NCI-H526 treated with DMSO at 0.1 percent for 48 hours (cell line): Measurements from ENCODE around the gene SERPINA5.
"Not testable (repeated sequence)": the region's sequence is repeated elsewhere in the genome, so short reads cannot be mapped to it uniquely, and the experiment has no call there.

Source experiments
- DNase-seq: peaks from one replicate; lab custom pipeline; 2025; lab: John Stamatoyannopoulos, UW

The SERPINA5 gene

DNA sequence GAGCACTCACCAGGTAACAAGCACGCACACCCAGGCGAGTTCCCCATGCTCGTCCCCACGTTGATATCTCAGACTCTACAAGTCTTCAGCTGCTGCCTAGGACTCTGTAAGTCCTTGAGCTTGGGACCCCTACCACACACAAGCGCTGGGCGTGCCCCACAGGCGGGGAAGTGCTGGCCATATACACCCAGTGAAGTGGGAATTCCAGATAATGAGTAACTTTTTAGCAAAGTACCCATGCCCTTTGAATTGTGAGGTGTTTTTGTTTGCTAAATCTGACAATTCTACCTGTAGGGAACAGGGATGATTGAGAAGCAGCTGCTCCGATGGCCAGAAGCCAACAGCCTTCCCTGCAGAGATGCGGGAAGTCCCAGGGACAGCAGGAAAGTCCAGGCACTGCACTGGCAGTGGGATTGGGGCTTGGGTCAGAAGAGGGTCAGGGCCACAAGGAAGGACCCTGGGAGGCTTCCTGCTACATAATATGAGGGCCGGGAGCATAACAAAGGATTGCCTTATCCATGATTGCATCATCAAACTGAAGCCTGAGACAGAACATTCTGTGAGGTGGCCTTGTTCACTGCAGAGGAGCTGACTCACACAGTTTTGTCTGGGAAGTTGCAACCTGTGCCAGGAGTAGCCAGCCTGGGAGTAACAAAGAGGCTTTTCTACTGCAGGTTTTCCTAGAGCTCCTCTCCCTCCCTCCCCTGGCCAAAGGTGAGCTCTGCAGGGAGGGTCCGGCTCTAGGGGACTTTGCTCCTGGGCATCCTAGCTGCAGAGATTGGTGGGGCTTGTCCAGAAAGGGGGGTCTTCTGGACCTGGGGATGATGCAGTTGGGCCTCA lies 17.8 kb downstream of the SERPINA5 start:
- DNase-seq: no peak

DNA sequence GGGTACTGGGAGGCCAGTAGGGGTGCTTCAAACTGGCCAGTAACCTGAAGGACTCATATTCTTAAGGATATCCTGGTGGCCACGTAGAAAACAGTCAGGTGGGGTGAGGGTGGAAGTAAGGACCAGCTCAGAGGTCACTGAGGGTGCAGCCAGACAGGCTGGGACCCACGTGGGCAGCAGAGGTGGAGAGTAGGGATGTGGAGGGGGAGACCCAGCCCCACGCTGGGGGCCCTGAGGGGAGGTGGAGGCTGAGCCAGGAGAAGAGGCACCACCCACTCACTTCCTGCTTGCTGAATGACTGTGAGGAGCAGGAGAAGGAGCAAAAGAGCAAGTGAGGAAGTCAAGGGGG lies 18.4 kb downstream of the SERPINA5 start:
- DNase-seq: no peak

DNA sequence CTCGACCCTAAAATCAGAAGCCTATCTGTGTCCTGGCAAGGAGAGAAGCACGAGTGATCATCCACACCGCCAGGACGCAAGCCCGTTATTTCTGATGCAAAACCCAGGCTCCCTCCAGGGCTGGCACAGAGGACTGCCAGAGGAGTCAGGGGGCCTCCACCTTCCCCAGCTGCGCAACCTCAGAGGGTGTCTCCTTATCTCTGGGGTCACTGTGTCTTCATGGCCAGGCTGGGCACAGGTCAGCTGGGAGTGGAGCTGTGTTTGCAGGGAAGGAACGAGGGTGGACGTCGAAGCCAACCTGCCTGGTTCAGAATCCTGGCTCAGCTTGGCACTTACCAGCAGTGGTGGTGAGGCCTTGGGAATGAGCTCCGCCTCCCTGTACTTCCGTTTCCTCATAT lies 18.9 kb downstream of the SERPINA5 start:
- no peak for DNase-seq

DNA sequence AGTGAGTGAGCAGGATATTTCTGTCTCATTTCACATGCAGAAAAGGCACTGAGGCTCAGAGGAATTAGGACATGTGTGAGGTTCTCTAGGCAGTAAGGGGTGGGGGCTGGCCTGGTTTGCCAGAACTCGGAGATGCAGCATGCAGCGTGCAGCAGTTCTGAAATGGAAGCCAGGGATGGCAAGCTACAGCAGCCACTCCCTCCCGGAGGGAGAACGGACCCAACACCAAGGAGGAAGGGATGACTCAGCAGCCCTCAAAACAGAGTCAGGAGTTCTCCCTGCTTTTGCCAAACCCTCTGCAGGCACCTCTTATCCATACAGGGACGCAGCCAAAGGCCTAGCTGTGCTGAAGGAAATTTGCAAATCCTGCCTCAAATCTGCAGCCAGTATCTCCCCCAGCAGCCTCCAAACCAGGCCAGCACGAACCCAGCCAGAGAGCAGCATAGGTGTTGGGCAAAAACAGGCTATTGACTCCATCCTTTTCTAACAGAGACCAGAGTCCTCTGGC lies 20.7 kb downstream of the SERPINA5 start:
- no peak for DNase-seq

DNA sequence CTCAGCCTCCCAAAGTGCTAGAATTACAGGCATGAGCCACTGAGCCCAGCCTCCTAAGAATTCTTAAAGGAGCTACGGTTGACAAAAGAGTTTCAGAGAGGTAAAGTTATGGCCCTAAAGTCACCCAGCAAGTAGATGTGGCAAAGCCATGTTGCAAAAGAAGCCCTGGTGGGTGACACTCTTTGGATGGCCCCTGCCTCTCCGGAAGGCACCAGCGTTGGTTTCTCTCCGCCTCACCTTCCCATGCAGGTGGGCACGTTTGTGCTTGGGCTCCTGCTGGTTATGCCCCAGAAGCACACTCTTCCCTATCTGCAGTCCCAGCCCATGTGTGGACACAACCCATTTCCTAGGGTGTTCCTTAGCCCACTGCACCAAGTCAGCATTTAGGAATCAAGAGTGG lies 21.5 kb downstream of the SERPINA5 start:
- DNase-seq: no peak

DNA sequence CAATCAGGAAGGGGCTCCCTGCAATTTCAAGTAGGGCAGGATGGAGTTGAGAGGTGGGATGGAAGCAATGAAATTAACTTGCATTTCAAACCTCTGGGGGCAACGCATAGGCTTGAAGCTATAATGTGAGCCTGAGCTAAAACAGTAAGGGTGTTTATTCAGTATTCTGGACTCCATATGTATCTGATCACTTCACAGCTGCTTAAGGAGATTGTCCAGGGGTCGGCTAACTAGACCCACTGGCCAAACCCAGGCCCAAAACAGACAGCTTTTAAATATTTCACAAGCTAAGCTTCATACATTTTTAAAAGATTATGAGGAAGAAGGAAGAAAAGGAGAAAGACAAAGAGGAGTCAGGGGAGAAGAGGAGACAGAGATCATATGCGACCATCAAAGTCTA lies 24.1 kb downstream of the SERPINA5 start:
- DNase-seq: no peak

DNA sequence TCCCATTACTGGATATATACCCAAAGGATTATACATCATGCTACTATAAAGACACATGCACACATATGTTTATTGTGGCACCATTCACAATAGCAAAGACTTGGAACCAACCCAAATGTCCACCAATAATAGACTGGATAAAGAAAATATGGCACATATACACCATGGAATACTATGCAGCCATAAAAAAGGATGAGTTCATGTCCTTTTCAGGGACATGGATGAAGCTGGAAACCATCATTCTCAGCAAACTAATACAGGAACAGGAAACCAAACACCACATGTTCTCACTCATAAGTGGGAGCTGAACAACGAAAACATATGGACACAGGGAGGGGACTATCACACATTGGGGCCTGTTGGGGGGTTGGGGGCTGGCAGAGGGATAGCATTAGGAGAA lies 27.7 kb downstream of the SERPINA5 start:
- not testable (repeated sequence) for DNase-seq

DNA sequence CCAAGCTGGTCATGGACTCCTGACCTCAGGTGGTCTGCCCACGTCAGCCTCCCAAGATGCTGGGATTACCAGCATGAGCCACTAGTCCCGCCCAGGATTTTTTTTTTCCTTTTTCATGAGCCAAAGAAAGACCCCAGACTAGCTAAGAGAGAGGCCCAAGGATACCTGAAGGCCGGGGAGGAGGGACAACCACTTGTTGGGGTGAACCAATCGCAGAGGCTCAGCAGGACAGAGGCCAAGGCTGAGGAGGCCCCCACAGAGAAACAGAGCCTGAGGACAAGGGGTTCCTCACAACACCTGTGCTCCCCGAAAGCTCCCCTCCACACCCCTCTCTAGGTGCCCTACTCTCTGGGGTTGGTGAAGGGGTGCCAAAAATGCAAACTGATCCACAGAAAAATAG lies 30.0 kb downstream of the SERPINA5 start:
- DNase-seq: no peak

DNA sequence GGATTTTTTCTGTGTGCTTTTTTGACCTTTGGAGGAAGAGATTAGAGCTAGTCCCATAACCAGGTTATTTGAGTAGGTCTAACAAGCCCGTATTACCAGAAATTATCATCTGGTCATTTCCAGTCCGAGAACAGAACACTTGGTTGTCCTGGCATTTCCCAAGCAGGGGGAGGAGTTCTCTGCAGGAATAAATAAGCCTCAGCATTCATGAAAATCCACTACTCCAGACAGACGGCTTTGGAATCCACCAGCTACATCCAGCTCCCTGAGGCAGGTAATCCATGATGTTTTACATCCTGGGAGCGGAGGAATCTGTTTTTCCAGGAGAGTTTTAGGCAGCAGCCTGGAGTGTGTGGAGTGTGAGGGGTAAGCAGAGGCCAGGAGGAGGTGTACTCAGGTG lies 30.9 kb downstream of the SERPINA5 start, which contains the start of gene SERPINA3:
SERPINA3 (plus strand) TSS at position 218 of the 400 bp plus-strand sequence. CDS start 2,051 bp downstream, outside the sequence.
- DNase-seq: no peak

DNA sequence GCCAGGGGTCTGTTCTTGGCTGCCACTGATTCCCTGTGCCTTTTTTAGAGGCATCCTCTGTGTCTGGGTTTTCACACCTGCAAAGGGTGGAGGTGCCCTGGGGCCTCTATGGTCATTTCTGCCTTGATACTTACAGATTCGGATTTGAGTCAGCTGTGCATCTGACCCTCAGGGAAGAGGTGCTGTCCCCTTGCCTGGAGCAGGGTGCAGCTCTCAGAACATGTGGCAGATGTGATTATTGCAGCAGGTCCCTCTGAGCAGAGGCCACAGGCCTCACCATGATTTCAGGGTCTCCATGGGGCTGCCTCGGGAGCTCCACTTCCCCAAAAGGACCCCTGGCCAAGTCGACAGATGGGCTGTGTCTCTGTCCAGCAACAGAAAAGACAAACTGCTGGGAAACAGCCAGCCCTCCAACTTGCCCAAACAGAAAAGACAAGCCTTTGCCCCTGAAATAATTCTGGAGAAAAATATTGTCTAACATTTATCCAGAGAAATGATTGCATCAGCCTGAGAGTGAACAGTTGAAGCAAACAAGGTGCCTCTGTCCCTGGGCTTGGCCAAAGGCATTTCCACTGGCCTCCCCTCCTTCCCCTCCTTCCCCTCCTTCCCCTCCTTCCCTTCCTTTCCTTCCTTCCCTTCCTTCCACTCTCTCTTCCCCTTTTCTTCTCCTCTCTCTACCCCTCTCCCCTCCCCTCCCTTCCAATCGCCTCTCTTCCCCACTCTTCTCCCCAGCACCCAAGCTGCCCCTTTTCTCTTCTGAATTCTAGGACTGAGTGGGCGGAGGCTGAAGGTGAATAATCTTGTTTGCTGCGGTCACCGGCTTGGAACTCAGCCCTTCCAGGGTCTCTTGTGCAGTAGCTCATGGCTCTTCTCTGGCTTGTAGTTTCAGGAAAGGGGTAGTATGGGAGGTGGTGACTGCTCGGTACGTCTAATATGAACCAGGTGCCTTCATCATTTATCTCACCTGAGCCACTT lies 31.6 kb downstream of the SERPINA5 start:
- no peak for DNase-seq

DNA sequence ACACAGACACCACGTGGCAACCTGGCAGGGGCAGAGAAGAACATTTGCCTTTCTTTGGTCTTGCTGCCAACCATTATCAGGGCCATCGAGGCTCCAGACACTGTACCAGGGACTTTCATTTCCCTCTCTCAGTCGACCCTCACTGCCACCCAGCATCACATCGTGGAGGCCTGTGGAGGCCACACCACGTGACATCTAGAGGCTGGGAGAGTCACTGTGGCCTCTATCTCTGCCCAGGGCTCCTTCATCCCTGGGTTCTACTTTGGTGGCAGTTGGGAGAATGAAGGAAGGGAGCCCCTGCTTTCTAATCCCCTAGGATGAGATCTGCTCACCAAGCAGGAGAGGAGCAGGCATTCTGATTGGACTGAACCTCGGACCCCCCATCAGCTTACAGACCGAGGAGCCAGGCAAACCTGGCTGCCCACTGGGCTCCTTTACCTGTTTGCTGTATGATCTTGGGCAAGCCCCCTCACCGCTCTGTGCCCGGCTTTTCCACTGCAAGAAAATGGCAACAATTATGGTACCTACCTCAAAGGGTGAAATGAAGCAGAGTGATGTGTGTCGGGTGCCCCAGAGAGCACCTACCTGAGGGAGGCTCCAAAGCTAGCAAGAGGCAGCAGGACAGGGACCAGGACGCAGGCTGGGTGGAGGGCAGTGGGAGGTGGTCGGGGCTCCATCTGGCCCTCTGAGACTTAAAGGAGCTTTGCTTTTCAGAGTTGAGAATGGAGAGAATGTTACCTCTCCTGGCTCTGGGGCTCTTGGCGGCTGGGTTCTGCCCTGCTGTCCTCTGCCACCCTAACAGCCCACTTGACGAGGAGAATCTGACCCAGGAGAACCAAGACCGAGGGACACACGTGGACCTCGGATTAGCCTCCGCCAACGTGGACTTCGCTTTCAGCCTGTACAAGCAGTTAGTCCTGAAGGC lies 32.8 kb downstream of the SERPINA5 start:
- no peak for DNase-seq

DNA sequence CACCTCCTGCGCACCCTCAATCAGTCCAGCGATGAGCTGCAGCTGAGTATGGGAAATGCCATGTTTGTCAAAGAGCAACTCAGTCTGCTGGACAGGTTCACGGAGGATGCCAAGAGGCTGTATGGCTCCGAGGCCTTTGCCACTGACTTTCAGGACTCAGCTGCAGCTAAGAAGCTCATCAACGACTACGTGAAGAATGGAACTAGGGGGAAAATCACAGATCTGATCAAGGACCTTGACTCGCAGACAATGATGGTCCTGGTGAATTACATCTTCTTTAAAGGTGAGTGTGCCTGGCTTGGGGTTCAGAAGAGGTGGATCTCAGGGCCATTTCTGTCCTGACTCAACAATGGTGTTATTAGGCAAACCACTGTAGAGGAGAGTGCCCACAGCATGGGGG lies 33.6 kb downstream of the SERPINA5 start:
- DNase-seq: no peak

DNA sequence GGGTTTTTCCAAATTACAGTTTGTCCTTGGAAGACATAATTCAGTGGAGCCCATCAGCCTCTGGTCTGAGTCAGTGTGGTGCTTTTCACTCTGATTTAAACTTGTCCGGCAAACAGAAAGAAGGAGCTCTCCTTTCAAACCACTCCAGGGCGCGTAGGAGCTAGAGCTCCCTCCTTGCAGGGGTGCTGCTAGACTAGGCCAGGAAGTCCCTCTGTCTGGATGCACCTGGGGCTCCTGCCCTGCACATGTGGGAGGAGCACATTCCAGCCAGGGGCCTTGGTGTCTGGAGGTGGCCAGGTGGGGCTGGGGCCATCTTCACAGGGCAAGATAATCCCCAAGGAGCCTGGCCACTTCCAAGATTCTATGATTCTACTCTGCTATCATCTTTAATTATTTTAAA lies 34.0 kb downstream of the SERPINA5 start:
- no peak for DNase-seq

DNA sequence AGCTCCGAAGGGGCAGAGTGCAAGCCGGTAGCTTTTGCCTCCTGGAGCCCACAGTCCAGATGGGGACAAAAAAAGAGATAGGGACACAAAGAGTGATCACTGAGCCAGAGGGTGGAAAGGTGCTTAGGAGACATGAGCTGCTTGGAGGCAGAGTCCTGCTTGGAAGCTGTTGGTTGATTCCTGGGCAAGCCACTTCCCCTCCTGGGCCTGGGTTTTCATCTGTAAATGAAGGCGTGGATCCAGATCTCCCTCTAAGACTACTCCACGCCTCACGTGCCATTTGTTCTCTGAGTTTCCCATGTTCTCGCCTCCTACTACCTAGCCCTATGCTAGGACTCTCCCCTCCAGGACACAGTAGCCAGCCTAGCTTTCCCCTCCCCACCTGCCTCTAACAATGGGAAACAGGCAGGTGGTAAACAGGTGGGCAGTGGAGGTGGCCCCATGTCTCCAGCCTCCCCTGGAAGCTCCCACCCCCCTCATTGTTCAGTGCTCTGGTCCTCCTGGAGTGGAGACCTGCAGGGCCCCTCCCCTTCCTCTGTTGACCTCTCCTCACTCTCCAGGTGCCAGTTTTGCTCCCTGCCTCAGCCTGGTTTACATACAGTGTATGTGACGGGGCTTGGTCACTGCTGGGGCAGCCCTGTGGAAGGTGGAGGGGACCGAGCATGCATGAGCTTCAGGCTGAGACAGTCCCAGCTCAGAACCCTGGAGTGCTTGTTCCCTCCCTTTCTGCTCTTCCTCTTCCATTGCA lies 34.8 kb downstream of the SERPINA5 start:
- no peak for DNase-seq

DNA sequence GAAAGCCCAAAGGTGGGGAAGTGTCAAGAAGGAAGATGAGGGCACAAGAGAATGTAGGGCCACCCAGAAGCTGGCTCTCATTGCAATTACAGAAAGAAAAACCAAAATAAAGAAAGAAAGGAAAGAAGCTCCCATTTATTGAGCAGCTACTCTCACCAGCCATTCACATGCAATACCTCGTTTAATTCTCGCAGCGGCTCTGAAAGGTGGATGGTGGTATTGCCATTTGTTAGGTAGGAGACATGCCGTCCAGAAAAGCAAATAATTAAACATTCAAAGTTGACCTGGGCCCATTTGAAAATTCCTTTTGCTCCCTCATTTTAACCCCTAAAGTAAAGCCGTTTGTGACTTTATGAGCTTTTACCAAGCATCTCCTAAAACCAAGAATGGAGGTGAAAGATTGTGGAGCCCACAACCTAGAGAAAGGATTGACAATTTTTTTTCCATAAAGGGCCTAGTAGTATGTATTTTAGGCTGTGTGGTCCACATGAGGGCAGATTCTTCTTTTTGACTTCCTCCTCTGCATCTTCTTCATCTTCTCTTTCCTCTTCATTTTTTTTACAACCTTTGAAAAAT lies 36.2 kb downstream of the SERPINA5 start:
- no peak for DNase-seq

DNA sequence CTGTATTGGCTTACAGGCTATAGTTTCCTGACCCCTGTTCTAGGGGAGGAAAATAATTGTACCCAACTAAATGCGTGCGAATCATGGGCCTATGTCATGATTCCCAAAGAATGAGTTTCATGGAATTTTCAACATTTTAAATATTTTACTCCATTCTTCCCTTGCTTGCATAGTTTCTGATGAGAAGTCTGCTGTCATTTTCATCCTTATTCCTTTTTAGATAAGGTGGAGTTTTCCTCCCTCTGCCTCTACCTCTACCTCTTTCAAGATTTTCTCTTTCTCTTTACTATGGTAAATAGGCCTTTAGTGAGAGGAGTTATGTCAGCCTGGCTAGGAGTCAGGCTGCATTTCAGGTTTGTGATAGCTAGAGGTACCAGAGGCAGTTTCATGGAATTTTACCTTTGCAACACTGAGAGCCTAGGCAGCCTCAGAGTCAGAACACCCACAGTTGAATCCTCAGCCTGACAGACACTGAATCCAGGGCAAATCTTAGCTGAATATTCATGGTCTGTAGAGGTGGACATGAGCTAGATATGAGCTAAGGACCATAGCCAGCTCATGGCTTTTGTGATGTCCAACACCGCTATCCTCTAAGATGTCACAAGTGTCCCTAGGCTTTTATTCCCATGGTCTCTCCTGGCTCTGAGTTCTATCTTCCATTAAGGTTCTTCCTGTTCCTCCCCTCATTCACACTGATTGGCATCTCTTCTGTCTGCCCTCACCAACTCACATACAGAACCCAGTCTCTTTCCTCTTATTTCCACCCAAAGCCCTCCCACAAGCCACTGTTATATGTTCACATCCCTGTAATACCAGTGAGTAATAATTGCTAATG lies 37.0 kb downstream of the SERPINA5 start:
- no peak for DNase-seq

DNA sequence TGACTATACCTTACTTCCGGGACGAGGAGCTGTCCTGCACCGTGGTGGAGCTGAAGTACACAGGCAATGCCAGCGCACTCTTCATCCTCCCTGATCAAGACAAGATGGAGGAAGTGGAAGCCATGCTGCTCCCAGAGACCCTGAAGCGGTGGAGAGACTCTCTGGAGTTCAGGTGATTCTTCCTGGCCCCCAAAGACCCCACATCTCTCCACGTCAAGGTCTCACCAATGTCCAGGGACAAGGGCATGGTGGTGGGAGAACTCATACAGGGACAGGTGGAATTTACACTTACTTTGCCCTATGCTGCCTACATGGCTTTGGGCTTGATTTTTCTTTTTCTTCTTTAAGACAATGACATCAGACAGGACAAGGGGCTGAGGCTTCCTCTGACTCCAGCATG lies 38.1 kb downstream of the SERPINA5 start:
- DNase-seq: no peak

DNA sequence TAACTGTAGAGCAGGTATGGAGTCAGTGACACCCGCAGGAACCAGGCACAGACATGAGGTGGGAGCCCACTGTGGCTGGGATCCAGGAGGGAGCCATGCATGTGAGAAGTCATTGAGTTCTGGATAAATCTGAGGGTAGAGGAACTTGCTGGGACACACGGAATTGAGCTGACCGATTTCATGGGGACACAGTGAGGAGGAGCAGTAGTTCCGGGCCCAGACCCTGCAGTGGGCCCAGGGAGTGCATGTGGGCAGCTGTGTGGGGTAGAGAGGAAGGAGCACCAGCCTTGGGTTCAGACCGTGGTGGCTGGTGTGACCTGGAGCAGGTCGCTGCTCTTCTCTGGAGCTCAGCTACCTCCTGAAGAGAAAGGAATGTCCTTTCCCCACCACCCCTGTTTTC lies 39.4 kb downstream of the SERPINA5 start:
- DNase-seq: no peak

DNA sequence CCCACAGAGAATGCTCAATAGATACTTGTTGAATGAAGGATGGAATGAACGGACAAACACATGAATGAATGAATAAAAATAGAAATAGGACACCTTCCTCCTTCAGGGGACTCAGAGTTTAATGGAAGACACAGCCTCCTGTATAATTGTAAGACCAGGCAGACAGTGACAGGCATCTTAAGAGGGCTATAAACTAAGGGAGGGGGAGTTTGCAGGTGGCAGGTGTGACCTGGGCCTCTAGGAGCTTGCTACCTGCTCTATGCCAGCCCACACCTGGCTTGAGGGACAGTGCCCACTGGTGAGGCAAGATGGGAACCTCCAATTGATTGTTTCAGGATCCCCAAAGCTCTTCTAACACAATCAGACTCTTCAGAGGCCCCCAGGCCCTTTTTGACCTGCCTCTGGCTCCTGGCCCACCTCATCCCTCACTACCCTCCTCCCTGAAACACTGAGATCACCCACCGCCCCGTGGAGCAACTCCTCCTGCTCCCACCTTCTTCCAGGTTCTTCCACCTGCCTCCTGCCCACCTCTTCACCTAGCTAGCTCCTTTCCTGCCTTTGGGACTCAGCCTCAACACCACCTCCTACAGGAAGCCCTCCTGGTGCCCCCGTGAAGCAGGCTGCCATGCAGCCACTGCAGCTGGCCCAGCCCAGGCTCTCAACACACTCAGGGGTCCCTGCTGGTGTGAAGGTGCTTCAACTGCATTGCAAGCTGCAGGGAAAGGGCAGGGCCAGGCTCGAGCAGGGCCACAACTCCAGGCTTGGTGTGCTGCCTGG lies 40.3 kb downstream of the SERPINA5 start:
- no peak for DNase-seq
